SU-DHL-6 (cell line): ENCODE results near the gene OR6V1.

Experiments
- H2AFZ ChIP-seq: fragments of 200-600 bp; sonication (generic); 2 replicates; pipeline ENCODE4 v1.6.1; 2014; ENCODE audit warnings: low read depth, mild to moderate bottlenecking, moderate library complexity, mixed read lengths, antibody characterized with exemption, low read length; ENCODE audit not compliant: severe bottlenecking
- H3F3A ChIP-seq: fragments of 200-600 bp; shearing (Covaris generic); 2 replicates; pipeline ENCODE4 v1.6.0; 2016; ENCODE audit warnings: antibody characterized with exemption, mild to moderate bottlenecking; ENCODE audit not compliant: insufficient read depth
- H3K27ac ChIP-seq: fragments of 200-600 bp; sonication (generic); 2 replicates; pipeline ENCODE4 v1.5.1; 2016; ENCODE audit warnings: low read depth, mild to moderate bottlenecking, low read length, moderate library complexity, mixed read lengths
- H3K27me3 ChIP-seq: fragments of 200-600 bp; sonication (generic), shearing (Covaris generic); 2 replicates; pipeline ENCODE4 v1.6.0; 2014; ENCODE audit warnings: mild to moderate bottlenecking, low read length
- H3K36me3 ChIP-seq: fragments of 200-600 bp; sonication (generic); 2 replicates; pipeline ENCODE4 v1.6.1; 2014; ENCODE audit warnings: mild to moderate bottlenecking, low read length, mixed read lengths
- H3K4me2 ChIP-seq: fragments of 300-600, 200-600 bp; shearing (Covaris generic), sonication (generic); 2 replicates; pipeline ENCODE4 v1.6.0; 2014; ENCODE audit warnings: low read length, low read depth, mild to moderate bottlenecking; ENCODE audit not compliant: poor library complexity, severe bottlenecking
- H3K4me3 ChIP-seq: fragments of 200-600 bp; sonication (generic); 2 replicates; pipeline ENCODE4 v1.5.1; 2014; ENCODE audit warnings: antibody characterized with exemption, low read length, mild to moderate bottlenecking, mixed read lengths; ENCODE audit not compliant: insufficient read depth, poor library complexity, severe bottlenecking
- H3K79me2 ChIP-seq: fragments of 200-600 bp; sonication (generic); 2 replicates; pipeline ENCODE4 v1.6.1; 2014; ENCODE audit warnings: mild to moderate bottlenecking, low read length, moderate library complexity; ENCODE audit not compliant: insufficient read depth
- H3K9ac ChIP-seq: fragments of 200-600 bp; sonication (generic); 2 replicates; pipeline ENCODE4 v1.7.0; 2014; ENCODE audit warnings: mild to moderate bottlenecking, low read length
- H3K9me2 ChIP-seq: fragments of 200-600 bp; sonication (generic); replicated peaks from 2 replicates; pipeline ENCODE4 v1.6.1; 2014; ENCODE audit warnings: low read length; ENCODE audit not compliant: insufficient read depth
- H3K9me3 ChIP-seq: fragments of 200-600 bp; sonication (generic); 2 replicates; pipeline ENCODE4 v1.6.1; 2014; ENCODE audit warnings: low read length, mixed read lengths; ENCODE audit not compliant: insufficient read depth
- H4K20me1 ChIP-seq: fragments of 200-600 bp; sonication (generic); 2 replicates; pipeline ENCODE4 v1.6.1; 2014; ENCODE audit warnings: low read depth, mild to moderate bottlenecking, antibody characterized with exemption, low read length, moderate library complexity, mixed read lengths
- EZH2phosphoT487 ChIP-seq: fragments of 200-600 bp; sonication (generic), shearing (Covaris generic); conservative IDR thresholded peaks from 2 replicates; pipeline ENCODE4 v1.6.1; 2018; ENCODE audit warnings: mild to moderate bottlenecking, antibody characterized with exemption, low read length, moderate library complexity, mixed read lengths
- TF ChIP-seq, protein P1 (sequence below): fragments of 200-600 bp; sonication (generic); IDR thresholded peaks from one replicate; pipeline ENCODE4 v1.5.1; 2017; ENCODE audit warnings: antibody characterized with exemption, mild to moderate bottlenecking, low read length, moderate library complexity; ENCODE audit not compliant: insufficient read depth, poor library complexity, severe bottlenecking

OR6V1 gene

DNA sequence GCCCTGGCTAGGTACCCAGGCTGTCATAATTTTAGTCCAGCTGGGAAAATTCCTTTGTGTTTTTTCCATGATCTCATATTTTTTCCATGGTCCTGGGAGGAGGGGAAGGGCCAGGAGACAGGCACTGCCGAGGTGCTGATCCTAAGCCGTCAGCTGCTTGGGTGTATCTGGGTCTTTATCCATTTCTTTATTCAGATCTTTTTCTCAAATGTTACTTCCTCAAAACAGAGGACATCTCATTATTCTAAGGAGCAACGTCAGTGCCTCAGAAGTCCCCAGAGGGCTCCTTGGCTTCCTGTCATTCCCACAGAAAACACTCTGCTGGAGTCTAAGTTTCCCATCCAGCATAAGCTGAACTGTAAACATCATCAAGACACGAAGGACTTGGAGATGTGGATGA is 2.8 kb upstream of the OR6V1 start:
- no peak overlapping the region for H3K27ac ChIP-seq
- H4K20me1 ChIP-seq, result no peaks in the 10 kb centered on the region
- no peaks in the 10 kb centered on the region for H3K9me3 ChIP-seq
- H3K27me3 ChIP-seq, result no peaks in the 10 kb centered on the region
- no peaks in the 10 kb centered on the region for H3K36me3 ChIP-seq
- no peak overlapping the region for H2AFZ ChIP-seq
- H3K79me2 ChIP-seq, result no peaks in the 10 kb centered on the region
- H3K4me2 ChIP-seq, result no peak overlapping the region
- TF ChIP-seq, protein P1, sequence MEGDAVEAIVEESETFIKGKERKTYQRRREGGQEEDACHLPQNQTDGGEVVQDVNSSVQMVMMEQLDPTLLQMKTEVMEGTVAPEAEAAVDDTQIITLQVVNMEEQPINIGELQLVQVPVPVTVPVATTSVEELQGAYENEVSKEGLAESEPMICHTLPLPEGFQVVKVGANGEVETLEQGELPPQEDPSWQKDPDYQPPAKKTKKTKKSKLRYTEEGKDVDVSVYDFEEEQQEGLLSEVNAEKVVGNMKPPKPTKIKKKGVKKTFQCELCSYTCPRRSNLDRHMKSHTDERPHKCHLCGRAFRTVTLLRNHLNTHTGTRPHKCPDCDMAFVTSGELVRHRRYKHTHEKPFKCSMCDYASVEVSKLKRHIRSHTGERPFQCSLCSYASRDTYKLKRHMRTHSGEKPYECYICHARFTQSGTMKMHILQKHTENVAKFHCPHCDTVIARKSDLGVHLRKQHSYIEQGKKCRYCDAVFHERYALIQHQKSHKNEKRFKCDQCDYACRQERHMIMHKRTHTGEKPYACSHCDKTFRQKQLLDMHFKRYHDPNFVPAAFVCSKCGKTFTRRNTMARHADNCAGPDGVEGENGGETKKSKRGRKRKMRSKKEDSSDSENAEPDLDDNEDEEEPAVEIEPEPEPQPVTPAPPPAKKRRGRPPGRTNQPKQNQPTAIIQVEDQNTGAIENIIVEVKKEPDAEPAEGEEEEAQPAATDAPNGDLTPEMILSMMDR, result no peak
- TF ChIP-seq EZH2phosphoT487, result no peak
- H3K4me3 ChIP-seq, result no peak overlapping the region
- H3F3A ChIP-seq, result no peaks in the 10 kb centered on the region
- H3K9ac ChIP-seq, result no peak overlapping the region
- H3K9me2 ChIP-seq, result no peaks in the 10 kb centered on the region

DNA sequence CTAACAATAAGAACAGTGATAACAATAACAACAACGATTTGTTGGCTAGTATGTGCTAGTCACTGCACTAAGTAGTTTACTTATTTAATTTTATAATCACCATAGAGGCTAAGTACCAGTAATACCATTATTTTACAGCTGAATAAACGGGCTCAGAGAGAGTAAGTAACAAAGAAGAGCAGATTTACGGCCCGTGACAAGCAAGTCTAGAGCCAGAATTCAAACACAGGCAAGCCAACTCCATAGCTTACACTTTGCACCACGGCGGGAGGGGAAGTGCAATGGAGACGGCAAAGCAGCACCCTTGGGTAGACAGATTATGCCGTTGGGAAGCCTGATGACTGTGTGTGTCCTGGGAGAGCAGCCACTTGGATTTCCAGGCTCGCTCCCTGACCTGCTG is 1.2 kb upstream of the OR6V1 start:
- TF ChIP-seq EZH2phosphoT487, result no peak
- TF ChIP-seq, protein P1, result no peak
- Histone ChIP-seq H4K20me1 (no peaks in the 10 kb centered on the region), H2AFZ (no peak overlapping the region)

DNA sequence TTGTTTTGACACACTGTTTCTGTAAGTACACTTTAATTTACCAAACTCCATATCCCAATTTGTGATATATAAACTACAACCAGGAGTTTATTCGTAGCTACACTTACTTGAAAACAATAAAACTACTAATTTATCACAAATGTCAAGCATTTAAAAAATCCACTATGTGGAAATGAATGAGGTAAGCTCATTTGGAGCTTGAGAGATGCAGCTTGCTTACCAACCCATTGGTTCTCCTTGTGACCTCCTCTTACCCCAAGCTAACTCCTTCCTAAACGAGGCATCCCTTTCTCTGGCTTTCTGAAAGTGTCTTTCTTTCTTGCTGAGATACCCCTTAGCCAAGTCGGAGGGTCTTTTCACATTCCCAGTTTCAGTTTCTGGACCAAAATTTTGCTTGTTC is 2.5 kb downstream of the OR6V1 start:
- H3K4me2 ChIP-seq, result no peak overlapping the region
- no peak overlapping the region for H3K9ac ChIP-seq
- H2AFZ ChIP-seq, result no peak overlapping the region
- H3K27ac ChIP-seq, result no peak overlapping the region
- H3K36me3 ChIP-seq, result no peaks in the 10 kb centered on the region
- TF ChIP-seq, protein P1, result no peak
- no peak for TF ChIP-seq EZH2phosphoT487
- H3K4me3 ChIP-seq, result no peak overlapping the region
- no peaks in the 10 kb centered on the region for H3K9me2 ChIP-seq
- no peaks in the 10 kb centered on the region for H4K20me1 ChIP-seq
- no peaks in the 10 kb centered on the region for H3F3A ChIP-seq
- no peaks in the 10 kb centered on the region for H3K79me2 ChIP-seq
- no peaks in the 10 kb centered on the region for H3K27me3 ChIP-seq
- no peaks in the 10 kb centered on the region for H3K9me3 ChIP-seq

More for the DNA sequence above, 1.2 kb upstream of the OR6V1 start:
- Histone ChIP-seq H3K4me3 (no peak overlapping the region), H3F3A (no peaks in the 10 kb centered on the region), H3K79me2 (no peaks in the 10 kb centered on the region), H3K36me3 (no peaks in the 10 kb centered on the region), H3K9ac (no peak overlapping the region), H3K9me3 (no peaks in the 10 kb centered on the region), H3K4me2 (no peak overlapping the region), H3K27ac (no peak overlapping the region), H3K27me3 (no peaks in the 10 kb centered on the region), H3K9me2 (no peaks in the 10 kb centered on the region)
